CD4-positive, alpha-beta T cell treated with Interleukin-15 for 4 hours (primary cell): ENCODE data around the gene PCSK5.

Experiments used
- DNase-seq: peaks from one replicate; pipeline ENCODE4 v3.0.0-alpha.2; 2020; ENCODE audit warnings: low spot score

Gene PCSK5

GRCh38 chr9:76138360-76138759 is 247.9 kb downstream of the PCSK5 start:
- no peak for DNase-seq

- DNase-seq: no peak
Measured at GRCh38 chr9:76143834-76144233, 253.4 kb downstream of the PCSK5 start.

- DNase-seq: no peak
Measured at GRCh38 chr9:76150013-76150412, 259.5 kb downstream of the PCSK5 start.

GRCh38 chr9:76151267-76151666 is 260.8 kb downstream of the PCSK5 start:
- DNase-seq: no peak

GRCh38 chr9:76153339-76153738 is 262.9 kb downstream of the PCSK5 start:
- DNase-seq: no peak

- DNase-seq: no peak
Measured at GRCh38 chr9:76153902-76154629, 263.6 kb downstream of the PCSK5 start.

GRCh38 chr9:76155361-76155760 is 264.9 kb downstream of the PCSK5 start:
- no peak for DNase-seq

- no peak for DNase-seq
Measured at GRCh38 chr9:76158713-76159112, 268.2 kb downstream of the PCSK5 start.

- no peak for DNase-seq
Measured at GRCh38 chr9:76159293-76159926, 268.9 kb downstream of the PCSK5 start.

- no peak for DNase-seq
Measured at GRCh38 chr9:76161106-76161505, 270.6 kb downstream of the PCSK5 start.

- no peak for DNase-seq
Measured at GRCh38 chr9:76161541-76161940, 271.1 kb downstream of the PCSK5 start.

- DNase-seq: no peak
Measured at GRCh38 chr9:76162086-76162730, 271.7 kb downstream of the PCSK5 start.

GRCh38 chr9:76162751-76163500 is 272.5 kb downstream of the PCSK5 start:
- no peak for DNase-seq

- no peak for DNase-seq
Measured at GRCh38 chr9:76166526-76166925, 276.1 kb downstream of the PCSK5 start.

GRCh38 chr9:76176171-76176570 is 285.7 kb downstream of the PCSK5 start:
- no peak for DNase-seq

GRCh38 chr9:76177931-76178330 is 287.5 kb downstream of the PCSK5 start:
- DNase-seq: no peak

GRCh38 chr9:76180541-76180940 is 290.1 kb downstream of the PCSK5 start:
- no peak for DNase-seq

- no peak for DNase-seq
Measured at GRCh38 chr9:76181020-76181641, 290.7 kb downstream of the PCSK5 start.

- DNase-seq: no peak
Measured at GRCh38 chr9:76181781-76182180, 291.3 kb downstream of the PCSK5 start.

- no peak for DNase-seq
Measured at GRCh38 chr9:76185432-76185831, 295.0 kb downstream of the PCSK5 start.

- DNase-seq: no peak
Measured at GRCh38 chr9:76188286-76188685, 297.8 kb downstream of the PCSK5 start.

GRCh38 chr9:76188905-76189304 is 298.4 kb downstream of the PCSK5 start:
- no peak for DNase-seq
